Activated T-cell treated with anti-CD3 and anti-CD28 coated beads, Interleukin-2, amount 50 U/mL, for 24 hours (primary cell): ENCODE data around the gene BUD23.

Source experiments
- DNase-seq: peaks from one replicate; pipeline ENCODE4 v3.0.0-alpha.2; 2020
- H3K27ac Mint-ChIP-seq: 2 replicates; pipeline ENCODE4 v1.8.0; 2020; ENCODE audit warnings: mild to moderate bottlenecking, mixed read lengths
- H3K27me3 Mint-ChIP-seq: 2 replicates; pipeline ENCODE4 v1.8.0; 2020; ENCODE audit warnings: mixed read lengths
- H3K36me3 Mint-ChIP-seq: 2 replicates; pipeline ENCODE4 v1.8.0; 2020; ENCODE audit warnings: low read depth, mixed read lengths
- H3K4me1 Mint-ChIP-seq: 2 replicates; pipeline ENCODE4 v1.8.0; 2020; ENCODE audit warnings: low read depth, mixed read lengths
- H3K4me3 Mint-ChIP-seq: 2 replicates; pipeline ENCODE4 v1.8.0; 2020; ENCODE audit warnings: mild to moderate bottlenecking, moderate library complexity, mixed read lengths
- H3K9me3 Mint-ChIP-seq: 2 replicates; pipeline ENCODE4 v1.8.0; 2020; ENCODE audit warnings: mixed read lengths

Gene BUD23

GRCh38 chr7:73683056-73683787 is at the start of gene BUD23, which contains the start of gene DNAJC30:
Gene BUD23, plus strand, starts transcription at chr7:73683597. Its CDS starts 29 bp downstream, at chr7:73683626.
Gene DNAJC30, minus strand, starts transcription at chr7:73683453. Its CDS starts 30 bp downstream, at chr7:73683423.
- Mint-ChIP-seq H3K36me3 (peaks cover 74% of the 10 kb centered on the region), H3K27me3 (no peaks in the 10 kb centered on the region), H3K4me1 (peaks cover 48% of the 10 kb centered on the region), H3K9me3 (no peaks in the 10 kb centered on the region), H3K27ac (peak within 1 kb of the TSS; percentile 98), H3K4me3 (peak within 1 kb of the TSS; percentile 99)
- peak; percentile 95 for DNase-seq

GRCh38 chr7:73633844-73634243 is 49.6 kb upstream of the BUD23 start:
- Mint-ChIP-seq H3K36me3 (no peaks in the 10 kb centered on the region), H3K4me3 (no peak overlapping the region), H3K4me1 (peaks cover 4% of the 10 kb centered on the region), H3K27me3 (peaks cover 41% of the 10 kb centered on the region), H3K27ac (no peak overlapping the region), H3K9me3 (no peaks in the 10 kb centered on the region)
- DNase-seq: no peak

- H3K9me3 Mint-ChIP-seq: no peaks in the 10 kb centered on the region
- no peaks in the 10 kb centered on the region for H3K36me3 Mint-ChIP-seq
- H3K4me3 Mint-ChIP-seq: no peak overlapping the region
- H3K27me3 Mint-ChIP-seq: peaks cover 35% of the 10 kb centered on the region
- peaks cover 4% of the 10 kb centered on the region for H3K4me1 Mint-ChIP-seq
- H3K27ac Mint-ChIP-seq: no peak overlapping the region
- no peak for DNase-seq
Measured at GRCh38 chr7:73635428-73636200, 47.8 kb upstream of the BUD23 start.

GRCh38 chr7:73638911-73639310 is 44.5 kb upstream of the BUD23 start:
- no peak overlapping the region for H3K4me3 Mint-ChIP-seq
- peaks cover 4% of the 10 kb centered on the region for H3K4me1 Mint-ChIP-seq
- no peak overlapping the region for H3K27ac Mint-ChIP-seq

GRCh38 chr7:73642834-73643233 is 40.6 kb upstream of the BUD23 start:
- H3K4me3 Mint-ChIP-seq: no peak overlapping the region
- no peaks in the 10 kb centered on the region for H3K36me3 Mint-ChIP-seq
- H3K4me1 Mint-ChIP-seq: no peaks in the 10 kb centered on the region
- DNase-seq: no peak
- H3K27me3 Mint-ChIP-seq: peaks cover 39% of the 10 kb centered on the region
- no peaks in the 10 kb centered on the region for H3K9me3 Mint-ChIP-seq
- no peak overlapping the region for H3K27ac Mint-ChIP-seq

More at GRCh38 chr7:73638911-73639310, 44.5 kb upstream of the BUD23 start:
- H3K27me3 Mint-ChIP-seq: peaks cover 24% of the 10 kb centered on the region
- no peak for DNase-seq
- H3K9me3 Mint-ChIP-seq: no peaks in the 10 kb centered on the region
- H3K36me3 Mint-ChIP-seq: no peaks in the 10 kb centered on the region

- H3K36me3 Mint-ChIP-seq: no peaks in the 10 kb centered on the region
- no peak overlapping the region for H3K27ac Mint-ChIP-seq
- H3K4me1 Mint-ChIP-seq: peaks cover 7% of the 10 kb centered on the region
- H3K4me3 Mint-ChIP-seq: no peak overlapping the region
- no peaks in the 10 kb centered on the region for H3K9me3 Mint-ChIP-seq
- peaks cover 58% of the 10 kb centered on the region for H3K27me3 Mint-ChIP-seq
- DNase-seq: no peak
Measured at GRCh38 chr7:73644688-73645286, 38.6 kb upstream of the BUD23 start.

GRCh38 chr7:73645643-73646174 is 37.7 kb upstream of the BUD23 start:
- no peak for DNase-seq
- Mint-ChIP-seq H3K4me3 (no peak overlapping the region), H3K4me1 (peaks cover 7% of the 10 kb centered on the region), H3K27me3 (peaks cover 67% of the 10 kb centered on the region), H3K27ac (no peak overlapping the region), H3K36me3 (no peaks in the 10 kb centered on the region), H3K9me3 (no peaks in the 10 kb centered on the region)

GRCh38 chr7:73646785-73647724 is 36.3 kb upstream of the BUD23 start:
- H3K4me3 Mint-ChIP-seq: no peak overlapping the region
- peaks cover 7% of the 10 kb centered on the region for H3K4me1 Mint-ChIP-seq
- H3K9me3 Mint-ChIP-seq: no peaks in the 10 kb centered on the region
- H3K36me3 Mint-ChIP-seq: no peaks in the 10 kb centered on the region
- DNase-seq: no peak
- no peak overlapping the region for H3K27ac Mint-ChIP-seq
- H3K27me3 Mint-ChIP-seq: peaks cover 76% of the 10 kb centered on the region

GRCh38 chr7:73647725-73648592 is 35.4 kb upstream of the BUD23 start:
- Mint-ChIP-seq H3K27me3 (peaks cover 78% of the 10 kb centered on the region), H3K36me3 (no peaks in the 10 kb centered on the region), H3K4me1 (peaks cover 7% of the 10 kb centered on the region), H3K9me3 (no peaks in the 10 kb centered on the region), H3K4me3 (peak overlapping the region; percentile 39), H3K27ac (no peak overlapping the region)
- peak; percentile 61 for DNase-seq

- H3K4me1 Mint-ChIP-seq: peaks cover 7% of the 10 kb centered on the region
- peaks cover 79% of the 10 kb centered on the region for H3K27me3 Mint-ChIP-seq
- DNase-seq: no peak
- H3K9me3 Mint-ChIP-seq: no peaks in the 10 kb centered on the region
- no peaks in the 10 kb centered on the region for H3K36me3 Mint-ChIP-seq
- H3K27ac Mint-ChIP-seq: no peak overlapping the region
- no peak overlapping the region for H3K4me3 Mint-ChIP-seq
Measured at GRCh38 chr7:73648593-73649332, 34.6 kb upstream of the BUD23 start.

- no peaks in the 10 kb centered on the region for H3K36me3 Mint-ChIP-seq
- no peak for DNase-seq
- H3K9me3 Mint-ChIP-seq: no peaks in the 10 kb centered on the region
- peaks cover 76% of the 10 kb centered on the region for H3K27me3 Mint-ChIP-seq
- H3K27ac Mint-ChIP-seq: no peak overlapping the region
- no peak overlapping the region for H3K4me3 Mint-ChIP-seq
- peaks cover 7% of the 10 kb centered on the region for H3K4me1 Mint-ChIP-seq
Measured at GRCh38 chr7:73649576-73649975, 33.8 kb upstream of the BUD23 start.

GRCh38 chr7:73650524-73650923 is 32.9 kb upstream of the BUD23 start:
- H3K4me1 Mint-ChIP-seq: peaks cover 7% of the 10 kb centered on the region
- H3K9me3 Mint-ChIP-seq: no peaks in the 10 kb centered on the region
- H3K4me3 Mint-ChIP-seq: no peak overlapping the region
- no peak for DNase-seq
- H3K27me3 Mint-ChIP-seq: peaks cover 70% of the 10 kb centered on the region
- no peaks in the 10 kb centered on the region for H3K36me3 Mint-ChIP-seq
- H3K27ac Mint-ChIP-seq: no peak overlapping the region
